Effector CD4-positive, alpha-beta T cell (primary cell): ENCODE measurements around the gene CD80.

Experiments
- DNase-seq: peaks from one replicate; pipeline ENCODE4 v3.0.0-alpha.2; 2020

The CD80 gene

DNA sequence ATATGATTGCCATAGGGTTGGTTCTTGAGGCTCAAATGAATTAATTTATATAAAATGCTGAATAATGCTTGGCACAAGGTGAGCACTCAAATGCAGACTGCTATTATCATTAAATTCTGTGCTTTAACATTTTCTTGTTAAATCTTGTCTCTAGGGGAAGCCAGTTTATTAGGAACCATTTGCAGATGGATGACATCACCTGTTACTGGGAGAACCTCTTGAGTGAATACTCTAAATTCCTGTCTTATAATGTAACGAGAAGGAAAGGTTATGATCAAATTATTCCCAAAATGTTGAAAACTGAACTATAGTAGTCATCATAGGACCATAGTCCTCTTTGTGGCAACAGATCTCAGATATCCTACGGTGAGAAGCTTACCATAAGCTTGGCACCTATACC lies 67.3 kb downstream of the CD80 start:
- no peak for DNase-seq

- DNase-seq = no peak
Observed at GRCh38 chr3:119490153-119490552, 69.3 kb downstream of the CD80 start.

- DNase-seq = no peak
Observed at GRCh38 chr3:119485563-119485962, 73.9 kb downstream of the CD80 start.

- DNase-seq = no peak
Observed at GRCh38 chr3:119483101-119483500, 76.3 kb downstream of the CD80 start.

DNA sequence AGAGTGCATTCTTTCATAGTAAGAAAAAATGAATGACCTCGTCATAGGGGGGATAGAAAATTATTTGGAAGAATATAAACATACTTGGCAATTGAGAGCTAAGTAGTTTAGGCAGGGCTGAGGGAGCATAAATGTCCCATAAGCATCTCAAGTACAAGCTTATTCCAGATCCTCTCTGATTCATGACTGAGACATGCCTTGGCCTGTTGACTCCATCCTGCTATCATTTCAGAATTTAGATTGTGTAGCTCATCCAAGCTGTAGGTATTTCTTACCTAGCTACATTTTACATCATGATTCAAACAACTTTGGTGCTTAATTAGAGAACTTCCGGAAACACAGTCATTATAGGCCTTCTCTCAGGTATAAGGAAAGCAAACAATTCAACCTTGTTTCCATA lies 78.3 kb downstream of the CD80 start:
- no peak for DNase-seq
